Fibroblast of skin of scalp (primary cell): Measurements from ENCODE around the gene TOR1B.
"Not testable (repeated sequence)": the region's sequence is repeated elsewhere in the genome, so short reads cannot be mapped to it uniquely, and the experiment has no call there.

ENCODE experiments used
- DNase-seq: peaks from one replicate; pipeline ENCODE4 v3.0.0-alpha.2; 2013

The TOR1B gene

GRCh38 chr9:129776938-129777768 is 25.8 kb upstream of the TOR1B start:
- peak; percentile 100 for DNase-seq

- DNase-seq, result no peak
Observed at GRCh38 chr9:129777769-129778130, 25.2 kb upstream of the TOR1B start.

- no peak for DNase-seq
Observed at GRCh38 chr9:129778469-129778868, 24.5 kb upstream of the TOR1B start.

GRCh38 chr9:129779560-129780190 is 23.3 kb upstream of the TOR1B start:
- DNase-seq, result no peak

- DNase-seq, result no peak
Observed at GRCh38 chr9:129781131-129781530, 21.9 kb upstream of the TOR1B start.

- peak; percentile 78 for DNase-seq
Observed at GRCh38 chr9:129781981-129782380, 21.0 kb upstream of the TOR1B start.

GRCh38 chr9:129783516-129784361 is 19.2 kb upstream of the TOR1B start:
- DNase-seq, result peak; percentile 79

GRCh38 chr9:129784970-129785369 is 18.0 kb upstream of the TOR1B start:
- not testable (repeated sequence) for DNase-seq

GRCh38 chr9:129785866-129786265 is 17.1 kb upstream of the TOR1B start:
- DNase-seq, result no peak

- no peak for DNase-seq
Observed at GRCh38 chr9:129786481-129786880, 16.5 kb upstream of the TOR1B start.

- no peak for DNase-seq
Observed at GRCh38 chr9:129794549-129794948, 8.4 kb upstream of the TOR1B start.

- not testable (repeated sequence) for DNase-seq
Observed at GRCh38 chr9:129796029-129796428, 7.0 kb upstream of the TOR1B start.

- DNase-seq, result no peak
Observed at GRCh38 chr9:129798973-129799372, 4.0 kb upstream of the TOR1B start.

- DNase-seq, result no peak
Observed at GRCh38 chr9:129801504-129801903, 1.5 kb upstream of the TOR1B start.

GRCh38 chr9:129803676-129804060 is 684 bp downstream of the TOR1B start:
- DNase-seq, result no peak

GRCh38 chr9:129806061-129806460 is 3.1 kb downstream of the TOR1B start:
- DNase-seq, result no peak

GRCh38 chr9:129809346-129809745 is 6.4 kb downstream of the TOR1B start:
- no peak for DNase-seq

- no peak for DNase-seq
Observed at GRCh38 chr9:129810116-129810515, 7.1 kb downstream of the TOR1B start.

- no peak for DNase-seq
Observed at GRCh38 chr9:129810788-129811187, 7.8 kb downstream of the TOR1B start.

- no peak for DNase-seq
Observed at GRCh38 chr9:129811967-129812363, 9.0 kb downstream of the TOR1B start.

GRCh38 chr9:129812385-129812784 is 9.4 kb downstream of the TOR1B start:
- no peak for DNase-seq

GRCh38 chr9:129813661-129814060 is 10.7 kb downstream of the TOR1B start:
- DNase-seq, result no peak
